Panc1 (cell line): Measurements from ENCODE around the gene BTBD1.

ENCODE experiments used
- POLR2AphosphoS5 ChIP-seq: IDR thresholded peaks from 2 replicates; pipeline ENCODE4 v1.6.1; 2012; ENCODE audit warnings: mild to moderate bottlenecking, low read depth, low read length, moderate library complexity
- TCF7L2 ChIP-seq: IDR thresholded peaks from 2 replicates; pipeline ENCODE4 v1.6.1; 2011; ENCODE audit warnings: mild to moderate bottlenecking, low read depth, low read length, inconsistent platforms
- TF ChIP-seq, protein P1 (sequence below): fragments of 450-650 bp; IDR thresholded peaks from 2 replicates; pipeline ENCODE4 v1.5.1; 2017; ENCODE audit warnings: mild to moderate bottlenecking
- TF ChIP-seq, protein P2 (sequence below), 2 experiments: IDR thresholded peaks; 2 replicates each; pipeline ENCODE4 v1.6.1; 2011 to 2012; ENCODE audit warnings: low read depth in 2 of 2, control low read depth in 1 of 2, low read length in 1 of 2, mild to moderate bottlenecking in 1 of 2, moderate library complexity in 1 of 2; ENCODE audit not compliant: insufficient read depth in 1 of 2

DNA sequence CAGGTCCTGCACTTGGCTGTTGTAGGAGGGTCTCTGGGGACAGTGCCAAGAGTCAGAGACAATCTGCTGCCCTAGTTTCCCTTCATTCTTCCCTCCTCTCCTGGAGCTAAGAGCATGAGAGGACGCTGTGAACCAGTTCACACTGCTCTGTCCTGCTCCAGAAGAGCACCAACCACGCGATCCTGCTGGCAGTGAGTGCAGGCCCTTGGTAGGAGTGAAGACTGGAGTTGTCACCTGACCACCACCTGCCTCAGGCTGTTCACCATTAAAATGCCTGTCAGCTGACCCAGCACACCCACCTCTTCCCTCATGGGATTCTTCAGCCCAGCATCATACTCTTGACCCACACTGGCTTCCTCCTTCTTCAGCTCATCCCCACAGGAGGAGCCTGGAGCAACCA, 43.3 kb upstream of the BTBD1 start:
- no peak for TF ChIP-seq TCF7L2
- TF ChIP-seq, protein P1, sequence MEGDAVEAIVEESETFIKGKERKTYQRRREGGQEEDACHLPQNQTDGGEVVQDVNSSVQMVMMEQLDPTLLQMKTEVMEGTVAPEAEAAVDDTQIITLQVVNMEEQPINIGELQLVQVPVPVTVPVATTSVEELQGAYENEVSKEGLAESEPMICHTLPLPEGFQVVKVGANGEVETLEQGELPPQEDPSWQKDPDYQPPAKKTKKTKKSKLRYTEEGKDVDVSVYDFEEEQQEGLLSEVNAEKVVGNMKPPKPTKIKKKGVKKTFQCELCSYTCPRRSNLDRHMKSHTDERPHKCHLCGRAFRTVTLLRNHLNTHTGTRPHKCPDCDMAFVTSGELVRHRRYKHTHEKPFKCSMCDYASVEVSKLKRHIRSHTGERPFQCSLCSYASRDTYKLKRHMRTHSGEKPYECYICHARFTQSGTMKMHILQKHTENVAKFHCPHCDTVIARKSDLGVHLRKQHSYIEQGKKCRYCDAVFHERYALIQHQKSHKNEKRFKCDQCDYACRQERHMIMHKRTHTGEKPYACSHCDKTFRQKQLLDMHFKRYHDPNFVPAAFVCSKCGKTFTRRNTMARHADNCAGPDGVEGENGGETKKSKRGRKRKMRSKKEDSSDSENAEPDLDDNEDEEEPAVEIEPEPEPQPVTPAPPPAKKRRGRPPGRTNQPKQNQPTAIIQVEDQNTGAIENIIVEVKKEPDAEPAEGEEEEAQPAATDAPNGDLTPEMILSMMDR, result no peak
- TF ChIP-seq POLR2AphosphoS5, result no peak
- TF ChIP-seq, protein P2, sequence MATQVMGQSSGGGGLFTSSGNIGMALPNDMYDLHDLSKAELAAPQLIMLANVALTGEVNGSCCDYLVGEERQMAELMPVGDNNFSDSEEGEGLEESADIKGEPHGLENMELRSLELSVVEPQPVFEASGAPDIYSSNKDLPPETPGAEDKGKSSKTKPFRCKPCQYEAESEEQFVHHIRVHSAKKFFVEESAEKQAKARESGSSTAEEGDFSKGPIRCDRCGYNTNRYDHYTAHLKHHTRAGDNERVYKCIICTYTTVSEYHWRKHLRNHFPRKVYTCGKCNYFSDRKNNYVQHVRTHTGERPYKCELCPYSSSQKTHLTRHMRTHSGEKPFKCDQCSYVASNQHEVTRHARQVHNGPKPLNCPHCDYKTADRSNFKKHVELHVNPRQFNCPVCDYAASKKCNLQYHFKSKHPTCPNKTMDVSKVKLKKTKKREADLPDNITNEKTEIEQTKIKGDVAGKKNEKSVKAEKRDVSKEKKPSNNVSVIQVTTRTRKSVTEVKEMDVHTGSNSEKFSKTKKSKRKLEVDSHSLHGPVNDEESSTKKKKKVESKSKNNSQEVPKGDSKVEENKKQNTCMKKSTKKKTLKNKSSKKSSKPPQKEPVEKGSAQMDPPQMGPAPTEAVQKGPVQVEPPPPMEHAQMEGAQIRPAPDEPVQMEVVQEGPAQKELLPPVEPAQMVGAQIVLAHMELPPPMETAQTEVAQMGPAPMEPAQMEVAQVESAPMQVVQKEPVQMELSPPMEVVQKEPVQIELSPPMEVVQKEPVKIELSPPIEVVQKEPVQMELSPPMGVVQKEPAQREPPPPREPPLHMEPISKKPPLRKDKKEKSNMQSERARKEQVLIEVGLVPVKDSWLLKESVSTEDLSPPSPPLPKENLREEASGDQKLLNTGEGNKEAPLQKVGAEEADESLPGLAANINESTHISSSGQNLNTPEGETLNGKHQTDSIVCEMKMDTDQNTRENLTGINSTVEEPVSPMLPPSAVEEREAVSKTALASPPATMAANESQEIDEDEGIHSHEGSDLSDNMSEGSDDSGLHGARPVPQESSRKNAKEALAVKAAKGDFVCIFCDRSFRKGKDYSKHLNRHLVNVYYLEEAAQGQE (IDR thresholded peaks at IDR 0.05; ENCODE audit: insufficient read depth in 1 of 2, low read depth in 2 of 2, low read length in 1 of 2), result no peak
